Measurements from ENCODE around the gene TMEM109.
A peak's percentile ranks its signal among the peaks of the same experiment; 100 is the strongest.
"Not testable (repeated sequence)": the region's sequence is repeated elsewhere in the genome, so short reads cannot be mapped to it uniquely, and the experiment has no call there.

The TMEM109 gene

GRCh38 chr11:60878245-60879101, 35.5 kb upstream of the TMEM109 start:
- DNase-seq (ENCODE audit: low read depth, low spot score): no peak

- DNase-seq (ENCODE audit: low read depth, low spot score): no peak
These were observed 34.9 kb upstream of the TMEM109 start for GRCh38 chr11:60879104-60879503.

GRCh38 chr11:60879971-60880588, 33.9 kb upstream of the TMEM109 start:
- DNase-seq (ENCODE audit: low read depth, low spot score): no peak

GRCh38 chr11:60880643-60881282, 33.2 kb upstream of the TMEM109 start:
- DNase-seq (ENCODE audit: low read depth, low spot score): no peak

DNA sequence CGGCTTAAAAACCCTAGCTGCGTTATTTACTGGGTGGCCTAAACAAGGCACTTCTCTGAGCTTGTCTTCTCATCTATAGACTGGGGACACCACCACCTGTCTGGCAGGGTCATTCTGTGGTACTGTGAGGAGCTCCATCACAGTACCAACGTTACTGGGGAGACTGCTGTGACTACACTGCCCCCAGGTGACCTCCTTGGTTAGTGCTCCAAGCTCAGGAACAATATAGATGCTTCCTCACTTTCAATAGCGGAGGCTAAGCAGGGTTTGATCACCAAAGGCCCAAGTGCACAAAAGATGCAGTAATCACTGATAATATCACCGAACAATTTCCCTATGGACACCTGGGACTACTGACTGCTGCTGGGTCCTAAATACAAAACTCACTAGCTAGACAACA, 26.4 kb upstream of the TMEM109 start:
- DNase-seq (ENCODE audit: low read depth, low spot score): no peak

DNA sequence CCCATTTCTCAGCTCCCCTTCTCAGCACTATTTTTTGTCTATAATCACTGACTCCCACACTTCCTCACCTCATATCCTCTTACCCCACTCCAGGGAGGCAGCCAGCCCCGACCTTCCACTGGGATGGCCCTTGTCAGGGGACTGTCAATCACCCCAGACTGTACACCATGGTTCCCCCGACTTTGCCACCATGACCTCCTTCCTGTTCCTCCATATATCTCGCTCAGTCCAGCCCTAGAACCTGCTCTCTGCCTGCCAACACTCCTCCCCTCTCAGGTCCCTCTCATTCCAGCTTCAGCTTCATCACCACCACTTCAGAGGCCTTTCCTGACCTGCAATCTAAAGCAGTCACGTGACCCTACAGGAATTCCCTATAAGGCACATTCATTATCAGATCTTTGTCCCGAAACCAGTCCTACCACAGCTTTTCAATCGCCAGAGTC, 24.1 kb upstream of the TMEM109 start:
- no peak for DNase-seq (ENCODE audit: low read depth, low spot score)

GRCh38 chr11:60890696-60891095, 23.3 kb upstream of the TMEM109 start:
- DNase-seq (ENCODE audit: low read depth, low spot score): no peak

GRCh38 chr11:60891103-60891741, 22.7 kb upstream of the TMEM109 start:
- no peak for DNase-seq (ENCODE audit: low read depth, low spot score)

DNA sequence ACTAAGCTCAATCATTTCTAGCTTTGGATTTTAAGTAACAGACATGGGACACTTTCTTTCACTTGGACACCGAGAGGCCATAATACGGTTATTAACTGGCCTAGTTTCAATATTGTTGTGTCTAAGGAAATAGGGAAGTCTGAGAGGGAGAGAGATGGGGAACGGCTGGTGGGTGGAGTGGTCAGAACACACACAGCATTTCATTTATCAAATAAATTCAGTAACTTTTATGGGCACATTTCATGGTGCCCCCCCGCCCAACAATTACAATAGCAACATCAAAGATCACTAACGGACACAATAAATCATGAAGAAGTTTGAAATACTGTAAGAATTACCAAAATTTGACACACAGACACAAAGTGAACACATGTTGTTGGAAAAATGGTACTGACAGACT, 18.3 kb upstream of the TMEM109 start:
- DNase-seq (ENCODE audit: low read depth, low spot score): no peak

DNA sequence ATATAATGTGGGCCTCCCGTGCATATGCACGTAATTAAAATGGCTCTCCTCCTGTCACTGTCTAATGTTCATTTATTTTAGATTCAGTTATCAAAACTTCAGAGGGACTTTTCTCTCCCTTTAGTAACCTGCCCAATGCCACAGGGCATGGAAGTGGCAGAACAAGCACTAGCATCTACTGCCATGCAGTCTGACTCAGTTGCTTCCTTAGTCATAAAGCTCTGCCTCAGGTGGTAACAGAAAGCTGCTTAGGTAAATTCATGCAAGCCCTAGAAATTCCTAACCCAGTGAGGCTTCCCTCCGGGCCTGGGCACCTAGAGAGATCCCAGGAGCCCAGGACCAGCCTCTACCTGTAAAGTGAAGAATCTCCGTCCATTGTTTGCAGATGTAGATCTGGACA, 16.5 kb upstream of the TMEM109 start:
- DNase-seq (ENCODE audit: low read depth, low spot score): no peak

DNA sequence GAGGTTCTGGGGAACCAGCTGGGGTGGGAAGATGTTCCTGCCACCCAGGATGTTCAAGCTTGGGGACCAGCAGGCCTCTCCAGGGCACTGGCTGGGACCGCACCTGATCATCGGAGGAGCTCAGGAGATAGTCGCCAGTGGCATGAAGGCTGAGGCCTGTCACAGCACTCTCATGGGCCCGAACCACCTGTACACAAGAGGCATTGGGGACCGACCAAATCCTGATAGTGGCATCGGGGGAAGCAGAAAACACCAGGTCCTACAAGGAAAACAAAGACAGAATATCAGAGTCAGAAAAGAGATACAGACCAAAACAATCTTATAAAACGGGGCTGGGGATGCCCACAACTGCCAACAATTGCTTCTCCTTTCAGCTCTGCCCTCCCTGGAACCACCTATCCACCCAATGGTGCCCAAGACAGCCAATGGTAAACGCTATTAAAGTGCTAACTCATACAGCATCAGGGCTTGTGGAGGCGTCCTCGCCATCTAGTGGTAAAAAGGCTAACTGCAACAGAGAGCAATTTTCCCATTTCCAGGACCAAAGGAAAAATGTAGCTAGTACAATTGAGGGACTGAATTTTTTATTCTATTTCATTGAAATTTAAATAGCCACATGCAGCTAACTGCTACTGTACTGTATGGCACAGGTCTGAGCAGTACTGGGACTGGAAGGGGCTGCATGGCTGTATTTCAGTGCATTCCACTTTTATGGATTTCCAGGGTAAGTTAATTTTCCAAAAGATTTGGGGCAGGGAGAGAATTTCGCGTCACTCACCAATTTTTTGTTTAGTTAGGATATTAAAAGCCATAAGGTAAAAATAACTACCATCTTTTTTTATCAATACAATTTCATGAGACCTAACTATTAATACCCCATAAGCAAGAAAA, 14.7 kb upstream of the TMEM109 start:
- DNase-seq (ENCODE audit: low read depth, low spot score): no peak

- no peak for DNase-seq (ENCODE audit: low read depth, low spot score)
These were observed 14.0 kb upstream of the TMEM109 start for GRCh38 chr11:60899977-60900376.

- no peak for DNase-seq (ENCODE audit: low read depth, low spot score)
These were observed 13.1 kb upstream of the TMEM109 start for GRCh38 chr11:60900673-60901404.

GRCh38 chr11:60902625-60903024, 11.3 kb upstream of the TMEM109 start:
- DNase-seq (ENCODE audit: low read depth, low spot score): no peak

DNA sequence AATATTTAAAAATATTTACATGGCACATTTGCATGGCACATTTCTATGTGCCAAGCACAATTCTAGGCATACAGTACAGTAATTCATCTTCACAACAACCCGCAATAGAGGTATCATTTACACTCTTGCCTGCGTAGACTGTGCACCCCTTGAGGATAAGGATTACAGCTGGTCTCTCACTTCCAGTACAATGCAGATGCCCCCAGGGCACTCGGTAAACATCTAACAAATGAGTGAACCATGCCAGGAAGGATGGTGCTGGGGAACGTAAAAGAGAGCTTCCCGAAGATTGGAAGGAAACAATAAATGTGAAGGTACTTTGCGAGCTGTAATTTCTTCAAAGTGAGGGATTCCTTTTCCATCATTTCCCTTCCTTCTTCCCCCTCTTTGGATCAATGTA, 8.9 kb upstream of the TMEM109 start:
- DNase-seq (ENCODE audit: low read depth, low spot score): no peak

DNA sequence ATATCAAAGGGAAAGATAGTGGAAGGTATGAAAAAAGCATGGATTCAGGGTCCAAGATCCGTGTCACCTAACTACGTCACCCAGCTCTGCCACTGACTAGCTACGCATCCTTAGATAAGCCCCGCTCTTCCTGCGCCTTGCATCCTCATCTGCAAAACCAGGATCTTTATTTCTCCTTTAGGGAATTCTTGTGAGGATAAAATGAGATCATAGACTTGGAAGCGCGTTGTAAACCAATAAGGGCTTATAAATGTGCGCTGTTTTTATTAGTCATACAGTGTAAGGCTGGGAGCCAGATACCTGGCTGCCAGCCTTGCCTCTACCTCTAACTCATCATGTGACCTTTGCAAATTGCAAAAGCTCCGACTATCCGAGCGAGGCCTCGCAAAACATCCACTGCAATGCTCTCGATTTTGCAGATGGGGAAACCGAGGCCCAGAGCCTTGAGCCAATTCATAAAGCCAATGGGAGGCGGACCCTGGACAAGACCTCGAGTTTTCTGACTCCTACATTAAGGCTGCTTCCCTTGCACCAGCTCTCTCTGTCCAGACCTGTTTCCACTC, 8.3 kb upstream of the TMEM109 start:
- DNase-seq (ENCODE audit: low read depth, low spot score): no peak

DNA sequence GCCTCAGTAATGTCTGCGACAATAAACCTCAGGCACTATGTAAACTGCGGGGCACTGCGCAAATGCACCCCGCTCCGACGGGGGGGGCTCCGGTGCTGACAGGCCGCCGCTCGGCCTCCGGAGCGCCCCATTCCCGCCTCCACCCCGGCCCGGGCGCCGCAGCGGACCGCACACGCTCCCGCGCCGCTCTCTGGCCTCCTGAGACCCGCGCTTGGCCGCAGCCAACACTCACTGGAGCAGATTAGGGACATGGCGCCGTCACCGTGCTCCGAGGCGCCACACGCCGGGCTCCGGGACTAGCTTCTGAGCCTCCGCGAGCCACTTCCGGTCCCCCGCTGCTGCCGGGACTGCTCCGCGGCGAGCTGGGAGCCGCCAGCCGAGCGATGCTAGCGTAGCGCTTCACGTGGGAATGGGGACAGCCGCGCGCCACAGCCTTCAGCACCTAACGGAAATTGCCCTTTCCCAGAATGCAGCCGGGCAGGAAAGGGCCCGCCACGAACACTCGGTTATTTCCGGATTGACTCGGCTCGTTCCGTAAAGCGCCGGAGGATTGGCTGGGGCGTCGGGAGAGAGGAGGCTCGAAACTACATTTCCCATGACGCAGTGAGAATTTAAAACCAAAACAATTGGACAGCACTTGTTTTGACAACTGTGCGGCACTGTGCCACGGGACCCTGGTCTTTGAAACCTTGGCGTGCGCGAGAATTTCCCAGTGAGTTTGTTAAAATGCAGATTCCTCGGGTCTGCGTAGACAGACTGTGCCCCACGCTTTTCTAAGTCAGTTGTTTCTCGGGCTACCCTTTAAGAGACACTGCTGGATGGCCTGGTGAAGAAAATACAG, 7.6 kb upstream of the TMEM109 start, which contains the start of gene PRPF19:
TSS of gene PRPF19 (minus strand) at position 454 of the 841 bp plus-strand sequence. CDS start at position 251, 203 bp downstream.
- DNase-seq (ENCODE audit: low read depth, low spot score): peak; percentile 91

GRCh38 chr11:60908803-60909202, 5.2 kb upstream of the TMEM109 start:
- DNase-seq (ENCODE audit: low read depth, low spot score): no peak

DNA sequence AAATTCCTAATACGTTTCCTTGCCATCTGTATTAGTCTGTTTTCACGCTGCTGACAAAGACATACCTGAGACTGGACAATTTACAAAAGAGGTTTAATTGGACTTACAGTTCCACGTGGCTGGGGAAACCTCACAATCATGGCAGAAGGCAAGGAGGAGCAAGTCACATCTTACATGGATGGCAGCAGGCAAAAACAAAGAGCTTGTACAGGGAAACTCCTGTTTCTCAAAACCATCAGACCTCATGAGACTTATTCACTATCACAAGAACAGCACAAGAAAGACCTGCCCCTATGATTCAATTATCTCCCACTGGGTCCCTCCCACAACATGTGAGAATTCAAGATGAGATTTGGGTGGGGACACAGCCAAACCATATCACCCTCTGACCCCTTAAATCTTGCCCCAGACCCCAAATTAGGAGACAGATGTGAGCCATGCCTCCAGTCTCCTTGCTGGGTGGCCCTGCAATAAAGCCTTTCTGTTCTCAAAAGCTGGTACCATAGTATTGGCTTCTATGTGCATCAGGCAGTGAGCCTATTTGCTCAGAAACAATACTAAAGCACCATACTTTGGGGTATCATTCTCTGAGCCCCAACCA, 4.2 kb upstream of the TMEM109 start:
- DNase-seq (ENCODE audit: low read depth, low spot score): not testable (repeated sequence)
